Fibroblast of lung (primary cell): ENCODE data around the gene NMNAT2. TPM values are rescaled to one million over a fixed set of nuclear protein-coding genes. Genes with fewer than 3 reads are reported as not detected.

Source experiments
- DNase-seq, 2 donors: peaks; one replicate each; pipeline versions ENCODE4 v3.0.0 to v3.0.0-alpha.2; 2010; ENCODE audit warnings: low read depth in 2 of 2
- H2AFZ ChIP-seq: 2 replicates; pipeline ENCODE4 v1.5.1; 2012; ENCODE audit warnings: low read length, control low read depth, inconsistent platforms
- H3K27ac ChIP-seq: 2 replicates; pipeline ENCODE4 v1.5.1; 2011; ENCODE audit warnings: low read length, control low read depth; ENCODE audit not compliant: insufficient read depth
- H3K27me3 ChIP-seq: 2 replicates; pipeline ENCODE4 v1.5.1; 2011; ENCODE audit warnings: mild to moderate bottlenecking, low read length; ENCODE audit not compliant: control insufficient read depth, insufficient read depth
- H3K36me3 ChIP-seq: 2 replicates; pipeline ENCODE4 v1.5.1; 2011; ENCODE audit warnings: low read length; ENCODE audit not compliant: control insufficient read depth, insufficient read depth
- H3K4me1 ChIP-seq: 2 replicates; pipeline ENCODE4 v1.5.1; 2011; ENCODE audit warnings: low read length; ENCODE audit not compliant: control insufficient read depth, insufficient read depth; ENCODE audit errors: extremely low read depth
- H3K4me2 ChIP-seq: 2 replicates; pipeline ENCODE4 v1.5.1; 2011; ENCODE audit warnings: low read length, control low read depth; ENCODE audit not compliant: insufficient read depth; ENCODE audit errors: extremely low read depth
- H3K4me3 ChIP-seq, 4 experiments: fragments of 200-600 bp in 1 of 4; sonication (generic) in 1 of 4; replicated peaks in 1 of 4; 2 replicates each; pipeline ENCODE4 v1.5.1; 2011 to 2016; ENCODE audit warnings: low read length in 4 of 4, low read depth in 3 of 4, mild to moderate bottlenecking in 3 of 4, control low read depth in 2 of 4, inconsistent platforms in 1 of 4, mixed read lengths in 1 of 4; ENCODE audit not compliant: insufficient read depth in 1 of 4; ENCODE audit errors: control extremely low read depth in 1 of 4
- H3K79me2 ChIP-seq: 2 replicates; pipeline ENCODE4 v1.5.1; 2012; ENCODE audit warnings: mild to moderate bottlenecking, low read length, inconsistent platforms; ENCODE audit not compliant: control insufficient read depth, insufficient read depth
- H3K9ac ChIP-seq: 2 replicates; pipeline ENCODE4 v1.5.1; 2011; ENCODE audit warnings: mild to moderate bottlenecking, low read length, control low read depth; ENCODE audit not compliant: insufficient read depth
- H3K9me3 ChIP-seq: 2 replicates; pipeline ENCODE4 v1.5.1; 2012; ENCODE audit warnings: low read depth, low read length; ENCODE audit not compliant: control insufficient read depth, insufficient read depth
- H4K20me1 ChIP-seq: 2 replicates; pipeline ENCODE4 v1.5.1; 2011; ENCODE audit warnings: low read length; ENCODE audit not compliant: control insufficient read depth, insufficient read depth; ENCODE audit errors: extremely low read depth
- EZH2 ChIP-seq: IDR thresholded peaks from 2 replicates; pipeline ENCODE4 v1.5.1; 2012; ENCODE audit warnings: low read length, control low read depth, mild to moderate bottlenecking; ENCODE audit errors: missing control alignments
- polyA plus RNA-seq, 2 donors: library from polyadenylated mRNA; depleted of rRNA in 1 of 2; stranded (reverse) in 1 of 2; unstranded in 1 of 2; fragments of >200 nt; gene quantifications; 2 replicates each; pipeline ENCODE4 v1.2.1, GENCODE V29; 2011 to 2012; ENCODE audit warnings: missing spikeins in 1 of 2
- total RNA-seq: library from RNA; depleted of rRNA; stranded (reverse); fragments of >200 nt; gene quantifications from 2 replicates; pipeline ENCODE4 v1.2.1, GENCODE V29; 2014
- TF ChIP-seq, protein P1 (sequence below), 2 donors: IDR thresholded peaks in 1 of 2; conservative IDR thresholded peaks in 1 of 2; 1 replicate in 1 of 2; 2 replicates in 1 of 2; pipeline ENCODE4 v1.5.1; 2011 to 2012; ENCODE audit warnings: low read length in 2 of 2, control low read depth in 1 of 2, inconsistent platforms in 1 of 2, low read depth in 1 of 2, mild to moderate bottlenecking in 1 of 2

The NMNAT2 gene
- total and polyA plus RNA-seq, 2 donors (not counting 1 experiment from before 2014, with no cell fraction given) = under 0.01 to 0.61 TPM

GRCh38 chr1:183205196-183205781, 212.9 kb downstream of the NMNAT2 start:
- Histone ChIP-seq H3K79me2 (no peaks in the 10 kb centered on the region), H3K9ac (no peak overlapping the region), H3K4me3 (no peak overlapping the region), H3K4me2 (no peak overlapping the region), H4K20me1 (no peaks in the 10 kb centered on the region), H3K9me3 (no peaks in the 10 kb centered on the region), H3K27ac (peak overlapping the region; percentile 45), H3K36me3 (no peaks in the 10 kb centered on the region), H3K4me1 (peaks cover 6% of the 10 kb centered on the region), H2AFZ (peak overlapping the region; percentile 19), H3K27me3 (no peaks in the 10 kb centered on the region)
- no peak for TF ChIP-seq EZH2
- TF ChIP-seq, protein P1, sequence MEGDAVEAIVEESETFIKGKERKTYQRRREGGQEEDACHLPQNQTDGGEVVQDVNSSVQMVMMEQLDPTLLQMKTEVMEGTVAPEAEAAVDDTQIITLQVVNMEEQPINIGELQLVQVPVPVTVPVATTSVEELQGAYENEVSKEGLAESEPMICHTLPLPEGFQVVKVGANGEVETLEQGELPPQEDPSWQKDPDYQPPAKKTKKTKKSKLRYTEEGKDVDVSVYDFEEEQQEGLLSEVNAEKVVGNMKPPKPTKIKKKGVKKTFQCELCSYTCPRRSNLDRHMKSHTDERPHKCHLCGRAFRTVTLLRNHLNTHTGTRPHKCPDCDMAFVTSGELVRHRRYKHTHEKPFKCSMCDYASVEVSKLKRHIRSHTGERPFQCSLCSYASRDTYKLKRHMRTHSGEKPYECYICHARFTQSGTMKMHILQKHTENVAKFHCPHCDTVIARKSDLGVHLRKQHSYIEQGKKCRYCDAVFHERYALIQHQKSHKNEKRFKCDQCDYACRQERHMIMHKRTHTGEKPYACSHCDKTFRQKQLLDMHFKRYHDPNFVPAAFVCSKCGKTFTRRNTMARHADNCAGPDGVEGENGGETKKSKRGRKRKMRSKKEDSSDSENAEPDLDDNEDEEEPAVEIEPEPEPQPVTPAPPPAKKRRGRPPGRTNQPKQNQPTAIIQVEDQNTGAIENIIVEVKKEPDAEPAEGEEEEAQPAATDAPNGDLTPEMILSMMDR (conservative IDR thresholded peaks at IDR 0.05 in 1 of 2, IDR thresholded peaks at IDR 0.05 in 1 of 2; ENCODE audit: low read depth in 1 of 2, low read length in 2 of 2) = no peak
- DNase-seq = peak; percentile 46 to 95

GRCh38 chr1:183203094-183203493, 215.1 kb downstream of the NMNAT2 start:
- no peaks in the 10 kb centered on the region for H4K20me1 ChIP-seq
- H3K79me2 ChIP-seq = no peaks in the 10 kb centered on the region
- H3K9ac ChIP-seq = no peak overlapping the region
- no peak overlapping the region for H3K4me2 ChIP-seq
- H3K4me3 ChIP-seq = no peak overlapping the region
- H3K9me3 ChIP-seq = no peaks in the 10 kb centered on the region
- no peaks in the 10 kb centered on the region for H3K27me3 ChIP-seq
- H3K36me3 ChIP-seq = no peaks in the 10 kb centered on the region
- TF ChIP-seq, protein P1 (conservative IDR thresholded peaks at IDR 0.05 in 1 of 2, IDR thresholded peaks at IDR 0.05 in 1 of 2; ENCODE audit: low read depth in 1 of 2, low read length in 2 of 2) = no peak
- TF ChIP-seq EZH2 = no peak
- no peak for DNase-seq
- H3K4me1 ChIP-seq = no peaks in the 10 kb centered on the region
- no peak overlapping the region for H3K27ac ChIP-seq
- no peak overlapping the region for H2AFZ ChIP-seq

DNA sequence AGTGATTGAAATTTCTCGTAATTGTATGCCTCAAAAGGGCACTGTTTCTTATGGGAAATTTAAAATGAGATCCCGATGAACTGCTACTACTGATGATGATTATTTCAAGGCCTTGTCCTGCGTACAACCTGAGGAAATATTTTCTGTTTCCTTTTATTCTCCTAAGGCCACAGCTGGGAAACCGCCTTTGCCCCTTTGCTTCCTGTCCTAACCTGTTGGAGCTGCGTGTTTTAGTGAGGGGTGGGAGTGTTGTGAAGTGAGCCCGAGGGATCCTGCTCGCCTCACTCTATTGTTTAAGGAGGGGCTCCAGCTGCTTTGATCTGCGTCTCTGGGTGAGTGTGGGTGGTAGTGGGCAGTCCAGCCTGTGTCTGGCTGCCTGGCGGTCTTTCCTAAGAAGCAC, 217.7 kb downstream of the NMNAT2 start:
- H3K4me2 ChIP-seq = no peak overlapping the region
- H4K20me1 ChIP-seq = no peaks in the 10 kb centered on the region
- no peak overlapping the region for H2AFZ ChIP-seq
- no peaks in the 10 kb centered on the region for H3K9me3 ChIP-seq
- H3K4me1 ChIP-seq = no peaks in the 10 kb centered on the region
- no peaks in the 10 kb centered on the region for H3K36me3 ChIP-seq
- DNase-seq = no peak
- H3K27me3 ChIP-seq = no peaks in the 10 kb centered on the region
- no peaks in the 10 kb centered on the region for H3K79me2 ChIP-seq
- H3K4me3 ChIP-seq = no peak overlapping the region
- TF ChIP-seq EZH2 = no peak
- TF ChIP-seq, protein P1 (conservative IDR thresholded peaks at IDR 0.05 in 1 of 2, IDR thresholded peaks at IDR 0.05 in 1 of 2; ENCODE audit: low read depth in 1 of 2, low read length in 2 of 2) = no peak
- no peak overlapping the region for H3K9ac ChIP-seq
- no peak overlapping the region for H3K27ac ChIP-seq
